Smooth muscle cell (in vitro differentiated cells): Measurements from ENCODE around the gene OSBPL7. TPM values are rescaled to one million over a fixed set of nuclear protein-coding genes. Genes with fewer than 3 reads are reported as not detected.

Experiments
- DNase-seq: peaks from one replicate; lab custom pipeline; 2025; ENCODE audit not compliant: unreplicated experiment; lab: John Stamatoyannopoulos, UW
- H2AFZ ChIP-seq: fragments of 200-600 bp; sonication (generic); 2 replicates; pipeline ENCODE4 v1.6.0; 2016; ENCODE audit warnings: antibody characterized with exemption, low read depth, mild to moderate bottlenecking
- H3F3A ChIP-seq: fragments of 200-600 bp; sonication (generic); 2 replicates; pipeline ENCODE4 v1.6.0; 2017; ENCODE audit warnings: antibody characterized with exemption, low read depth
- H3K27ac ChIP-seq: fragments of 200-600 bp; sonication (generic); 2 replicates; pipeline ENCODE4 v1.5.1; 2016; ENCODE audit warnings: low read depth, mild to moderate bottlenecking
- H3K27me3 ChIP-seq: fragments of 200-600 bp; sonication (generic); 2 replicates; pipeline ENCODE4 v1.6.1; 2016; ENCODE audit warnings: low read depth, mild to moderate bottlenecking
- H3K36me3 ChIP-seq: fragments of 200-600 bp; sonication (generic); 2 replicates; pipeline ENCODE4 v1.5.1; 2016; ENCODE audit warnings: low read depth
- H3K4me1 ChIP-seq: fragments of 200-600 bp; sonication (generic); 2 replicates; pipeline ENCODE4 v1.5.1; 2016; ENCODE audit warnings: low read depth
- H3K4me2 ChIP-seq: fragments of 200-600 bp; sonication (generic); 2 replicates; pipeline ENCODE4 v1.6.0; 2016; ENCODE audit warnings: mild to moderate bottlenecking
- H3K4me3 ChIP-seq: fragments of 200-600 bp; sonication (generic); 2 replicates; pipeline ENCODE4 v1.5.1; 2016; ENCODE audit warnings: mild to moderate bottlenecking
- H3K79me2 ChIP-seq: fragments of 200-600 bp; sonication (generic); 2 replicates; pipeline ENCODE4 v1.6.0; 2016; ENCODE audit warnings: low read depth, mild to moderate bottlenecking
- H3K9ac ChIP-seq: fragments of 200-600 bp; sonication (generic); 2 replicates; pipeline ENCODE4 v1.6.0; 2016; ENCODE audit warnings: low read depth
- H3K9me3 ChIP-seq: fragments of 200-600 bp; sonication (generic); replicated peaks from 2 replicates; pipeline ENCODE4 v1.5.1; 2016; ENCODE audit warnings: low read depth
- H4K20me1 ChIP-seq: fragments of 200-600 bp; sonication (generic); 2 replicates; pipeline ENCODE4 v1.6.0; 2016; ENCODE audit warnings: low read depth
- WGBS: methylation state at CpG from one replicate; pipeline ENCODE4 v1.1.7; 2016; ENCODE audit warnings: low lambda C conversion rate; 5-methylcytosine and 5-hydroxymethylcytosine counted together
- polyA plus RNA-seq: library from polyadenylated mRNA; unstranded; fragments of >200 nt; fragmentation: Nextera tagmentation; extraction: Ambion mirVana; gene quantifications from 2 replicates; pipeline ENCODE4 v1.2.1, GENCODE V29; 2016
- total RNA-seq: library from RNA; depleted of rRNA; stranded (reverse); fragments of >200 nt; gene quantifications from 2 replicates; pipeline ENCODE4 v1.2.3, GENCODE V29; 2014
- TF ChIP-seq, protein P1 (sequence below): fragments of 200-600 bp; sonication (generic); IDR thresholded peaks from 2 replicates; pipeline ENCODE4 v1.5.1; 2017; ENCODE audit warnings: borderline replicate concordance, mild to moderate bottlenecking, antibody characterized with exemption; ENCODE audit not compliant: insufficient read depth, poor library complexity, severe bottlenecking

OSBPL7 gene
- total and polyA plus RNA-seq, 2 experiments from 2014 or later = 3.7 to 6.3 TPM

DNA sequence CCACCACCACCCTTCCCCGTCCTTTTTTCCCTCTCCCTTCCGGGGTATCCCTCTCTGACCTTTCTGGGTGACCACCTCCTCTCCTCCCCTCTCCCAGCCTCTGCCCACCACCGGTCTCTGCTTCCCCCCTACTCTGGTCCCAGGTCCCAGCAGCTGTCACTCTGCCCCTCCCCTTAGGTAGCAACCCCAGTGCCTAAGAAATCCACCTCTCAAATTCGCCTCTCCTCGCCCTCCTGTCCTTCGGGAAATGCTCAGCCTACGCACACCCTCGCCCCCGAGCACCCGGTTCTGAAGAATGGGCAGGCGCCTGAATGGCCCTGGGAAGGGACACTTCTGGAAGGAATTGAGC, 30.1 kb upstream of the OSBPL7 start:
- peaks cover 39% of the 10 kb centered on the region for H3K79me2 ChIP-seq
- H2AFZ ChIP-seq = no peak overlapping the region
- H3K9me3 ChIP-seq = no peaks in the 10 kb centered on the region
- H3K27me3 ChIP-seq = no peaks in the 10 kb centered on the region
- no peak overlapping the region for H3K9ac ChIP-seq
- H3K4me1 ChIP-seq = peaks cover 33% of the 10 kb centered on the region
- TF ChIP-seq, protein P1, sequence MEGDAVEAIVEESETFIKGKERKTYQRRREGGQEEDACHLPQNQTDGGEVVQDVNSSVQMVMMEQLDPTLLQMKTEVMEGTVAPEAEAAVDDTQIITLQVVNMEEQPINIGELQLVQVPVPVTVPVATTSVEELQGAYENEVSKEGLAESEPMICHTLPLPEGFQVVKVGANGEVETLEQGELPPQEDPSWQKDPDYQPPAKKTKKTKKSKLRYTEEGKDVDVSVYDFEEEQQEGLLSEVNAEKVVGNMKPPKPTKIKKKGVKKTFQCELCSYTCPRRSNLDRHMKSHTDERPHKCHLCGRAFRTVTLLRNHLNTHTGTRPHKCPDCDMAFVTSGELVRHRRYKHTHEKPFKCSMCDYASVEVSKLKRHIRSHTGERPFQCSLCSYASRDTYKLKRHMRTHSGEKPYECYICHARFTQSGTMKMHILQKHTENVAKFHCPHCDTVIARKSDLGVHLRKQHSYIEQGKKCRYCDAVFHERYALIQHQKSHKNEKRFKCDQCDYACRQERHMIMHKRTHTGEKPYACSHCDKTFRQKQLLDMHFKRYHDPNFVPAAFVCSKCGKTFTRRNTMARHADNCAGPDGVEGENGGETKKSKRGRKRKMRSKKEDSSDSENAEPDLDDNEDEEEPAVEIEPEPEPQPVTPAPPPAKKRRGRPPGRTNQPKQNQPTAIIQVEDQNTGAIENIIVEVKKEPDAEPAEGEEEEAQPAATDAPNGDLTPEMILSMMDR = no peak
- peaks cover 5% of the 10 kb centered on the region for H3F3A ChIP-seq
- H3K4me3 ChIP-seq = no peak overlapping the region
- H4K20me1 ChIP-seq = peaks cover 37% of the 10 kb centered on the region
- H3K4me2 ChIP-seq = peak overlapping the region; percentile 93
- H3K27ac ChIP-seq = no peak overlapping the region
- DNase-seq = no peak
- 20% methylated on average over 10 of the region's 11 CpGs for WGBS
- H3K36me3 ChIP-seq = no peaks in the 10 kb centered on the region

DNA sequence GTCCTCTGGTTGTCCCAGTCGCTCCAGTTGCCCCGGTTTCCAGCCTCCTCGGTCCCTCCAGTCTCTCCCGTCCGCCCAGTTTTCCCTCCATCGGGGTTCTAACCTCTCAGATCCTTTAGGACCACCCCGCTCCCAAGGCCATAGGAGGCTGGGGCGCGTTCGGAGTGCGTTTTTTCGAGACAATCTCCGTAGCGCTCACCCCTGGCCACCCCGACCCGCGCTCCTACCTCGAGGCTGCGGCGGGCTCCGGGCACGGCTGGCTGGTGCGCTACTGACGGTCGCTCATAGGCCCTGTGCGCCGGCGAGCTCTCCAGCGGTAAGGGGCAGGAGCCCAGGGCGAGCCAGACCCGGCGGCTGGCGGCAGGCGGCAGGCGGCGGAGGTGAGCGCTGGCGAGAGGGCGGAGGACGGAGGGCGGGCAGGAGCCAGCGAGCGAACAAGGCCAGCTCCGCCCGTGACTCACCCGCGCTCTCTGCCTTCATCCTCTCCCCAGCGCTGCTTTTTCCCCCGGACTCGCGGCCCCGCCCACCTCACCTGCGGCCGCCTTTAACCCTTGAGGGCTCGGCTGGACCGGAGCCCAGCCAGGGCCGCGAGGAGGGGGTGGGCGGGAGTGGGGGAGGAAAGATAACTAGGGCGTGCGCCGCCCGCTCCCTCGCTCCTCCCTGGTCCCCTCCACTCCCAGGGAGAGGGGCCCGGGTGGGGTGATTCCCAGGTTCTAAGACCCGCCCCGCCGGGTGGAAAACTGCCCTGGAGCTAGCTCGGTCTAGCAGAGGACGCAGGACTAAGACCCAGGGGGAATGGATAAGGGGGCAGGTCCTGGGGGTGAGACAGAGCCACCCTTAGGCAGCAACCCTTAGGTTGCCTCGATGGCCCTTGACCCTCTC, 29.3 kb upstream of the OSBPL7 start, which contains the start of gene SP6:
TSS of gene SP6 (minus strand) at position 472 of the 882 bp plus-strand sequence. CDS start 2,734 bp downstream, outside the sequence.
- Histone ChIP-seq H2AFZ (peak within 1 kb of the TSS; percentile 63), H3K9ac (peak within 1 kb of the TSS; percentile 89), H3K4me1 (peaks cover 41% of the 10 kb centered on the region), H3K27me3 (no peaks in the 10 kb centered on the region), H3K9me3 (no peaks in the 10 kb centered on the region), H3F3A (peaks cover 5% of the 10 kb centered on the region), H3K27ac (peak within 1 kb of the TSS; percentile 67), H3K4me2 (peak within 1 kb of the TSS; percentile 93), H4K20me1 (peaks cover 42% of the 10 kb centered on the region), H3K36me3 (no peaks in the 10 kb centered on the region), H3K4me3 (peak within 1 kb of the TSS; percentile 80), H3K79me2 (peaks cover 47% of the 10 kb centered on the region)
- peak; percentile 28 for DNase-seq
- 1% methylated on average over 57 of the region's 71 CpGs for WGBS
- TF ChIP-seq, protein P1 = no peak

GRCh38 chr17:47850373-47850691, 28.7 kb upstream of the OSBPL7 start:
- peak overlapping the region; percentile 89 for H3K9ac ChIP-seq
- 18% methylated on average over 9 of the region's 9 CpGs for WGBS
- peaks cover 44% of the 10 kb centered on the region for H4K20me1 ChIP-seq
- H3K36me3 ChIP-seq = no peaks in the 10 kb centered on the region
- peaks cover 5% of the 10 kb centered on the region for H3F3A ChIP-seq
- peak overlapping the region; percentile 93 for H3K4me2 ChIP-seq
- TF ChIP-seq, protein P1 = no peak
- peaks cover 44% of the 10 kb centered on the region for H3K4me1 ChIP-seq
- peak overlapping the region; percentile 80 for H3K4me3 ChIP-seq
- DNase-seq = no peak
- H2AFZ ChIP-seq = peak overlapping the region; percentile 63
- no peaks in the 10 kb centered on the region for H3K27me3 ChIP-seq
- peak overlapping the region; percentile 67 for H3K27ac ChIP-seq
- no peaks in the 10 kb centered on the region for H3K9me3 ChIP-seq
- H3K79me2 ChIP-seq = peaks cover 47% of the 10 kb centered on the region

GRCh38 chr17:47848198-47848513, 26.6 kb upstream of the OSBPL7 start:
- TF ChIP-seq, protein P1 = no peak
- H3K4me1 ChIP-seq = peaks cover 44% of the 10 kb centered on the region
- peaks cover 47% of the 10 kb centered on the region for H3K79me2 ChIP-seq
- H3K9ac ChIP-seq = no peak overlapping the region
- WGBS = 42% methylated on average over 21 of the region's 23 CpGs
- no peak overlapping the region for H3K27ac ChIP-seq
- peaks cover 8% of the 10 kb centered on the region for H3F3A ChIP-seq
- H3K9me3 ChIP-seq = no peaks in the 10 kb centered on the region
- H2AFZ ChIP-seq = no peak overlapping the region
- DNase-seq = no peak
- H4K20me1 ChIP-seq = peaks cover 44% of the 10 kb centered on the region
- no peaks in the 10 kb centered on the region for H3K27me3 ChIP-seq
- H3K4me3 ChIP-seq = peak overlapping the region; percentile 34
- no peaks in the 10 kb centered on the region for H3K36me3 ChIP-seq
- peak overlapping the region; percentile 93 for H3K4me2 ChIP-seq
